Panc1 (cell line): ENCODE data around the gene PTP4A2. TPM values are rescaled to one million over a fixed set of nuclear protein-coding genes. Genes with fewer than 3 reads are reported as not detected.

Source experiments
- ATAC-seq: fragments of 200-7000 bp; cut with Tn5 transposase; 2 replicates; pipeline ENCODE4 v1.9.1; 2020; ENCODE audit warnings: mild to moderate bottlenecking, moderate library complexity
- BruUV-seq: library from RNA; stranded (reverse); fragments of 400-500 nt; replicated peaks from 2 replicates; lab custom pipeline; 2021; lab: Mats Ljungman, UMichigan
- CTCF ChIA-PET: fragments of 300-600 bp; sonication (Branson Sonifier 250); formaldehyde crosslinking; loops from one replicate; lab custom pipeline; 2022; ENCODE audit warnings: antibody characterized with exemption; lab: Charles Lee
- POLR2A ChIA-PET: fragments of 300-600 bp; sonication (Branson Sonifier 250); formaldehyde crosslinking; loops from one replicate; lab custom pipeline; 2022; ENCODE audit warnings: antibody characterized with exemption; lab: Charles Lee
- DNase-seq: peaks from one replicate; pipeline ENCODE4 v3.0.0-alpha.2; 2010; ENCODE audit warnings: low read depth, low spot score
- H3K27ac ChIP-seq: 2 replicates; pipeline ENCODE4 v1.5.1; 2011; ENCODE audit warnings: mild to moderate bottlenecking, low read length, inconsistent platforms
- H3K27me3 ChIP-seq: fragments of 200-500 bp; sonication (Bioruptor generic); 2 replicates; pipeline ENCODE4 v1.6.0; 2014; ENCODE audit warnings: low read length, inconsistent platforms; ENCODE audit not compliant: control insufficient read depth, insufficient read depth
- H3K36me3 ChIP-seq: fragments of 200-500 bp; sonication (Bioruptor generic); 2 replicates; pipeline ENCODE4 v1.5.1; 2014; ENCODE audit warnings: inconsistent platforms, mild to moderate bottlenecking, low read length, moderate library complexity; ENCODE audit not compliant: control insufficient read depth, insufficient read depth
- H3K4me1 ChIP-seq: 2 replicates; pipeline ENCODE4 v1.5.1; 2011; ENCODE audit warnings: inconsistent platforms, mild to moderate bottlenecking, low read length, moderate library complexity; ENCODE audit not compliant: control insufficient read depth, insufficient read depth
- H3K4me3 ChIP-seq, 2 experiments: 2 replicates each; pipeline ENCODE4 v1.5.1; 2011 to 2012; ENCODE audit warnings: low read depth in 2 of 2, low read length in 2 of 2, mild to moderate bottlenecking in 2 of 2, inconsistent platforms in 1 of 2, moderate library complexity in 1 of 2
- H3K9me3 ChIP-seq: fragments of 200-500 bp; sonication (Bioruptor generic); 2 replicates; pipeline ENCODE4 v1.5.1; 2014; ENCODE audit warnings: low read depth, mild to moderate bottlenecking, inconsistent platforms, low read length, moderate library complexity; ENCODE audit not compliant: control insufficient read depth, insufficient read depth
- POLR2AphosphoS5 ChIP-seq: IDR thresholded peaks from 2 replicates; pipeline ENCODE4 v1.6.1; 2012; ENCODE audit warnings: mild to moderate bottlenecking, low read depth, low read length, moderate library complexity
- REST ChIP-seq, 2 experiments: IDR thresholded peaks; 2 replicates each; pipeline ENCODE4 v1.6.1; 2011 to 2012; ENCODE audit warnings: low read depth in 2 of 2, control low read depth in 1 of 2, low read length in 1 of 2, mild to moderate bottlenecking in 1 of 2, moderate library complexity in 1 of 2; ENCODE audit not compliant: insufficient read depth in 1 of 2
- SIN3A ChIP-seq: IDR thresholded peaks from 2 replicates; pipeline ENCODE4 v1.6.1; 2012; ENCODE audit warnings: low read depth, mild to moderate bottlenecking, low read length, moderate library complexity, borderline replicate concordance; ENCODE audit not compliant: insufficient read depth
- TCF7L2 ChIP-seq: IDR thresholded peaks from 2 replicates; pipeline ENCODE4 v1.6.1; 2011; ENCODE audit warnings: mild to moderate bottlenecking, low read depth, low read length, inconsistent platforms
- in situ Hi-C: cut with HindIII; loops from 2 replicates; pipeline ENCODE4 v1.10.0; 2016; ENCODE audit warnings: low sequenced_read_pairs, low pct_unique_long_range_greater_than_20kb
- intact Hi-C: fragments of 100-400 bp; cut with micrococcal nuclease; formaldehyde crosslinking; loops from one replicate; pipeline ENCODE4 v1.10.0; 2022; ENCODE audit not compliant: unreplicated experiment
- total RNA-seq: library from RNA; stranded (reverse); gene quantifications from one replicate; pipeline ENCODE4 v1.2.1, GENCODE V29; 2021; ENCODE audit not compliant: unreplicated experiment
- TF ChIP-seq, protein P1 (sequence below): fragments of 450-650 bp; IDR thresholded peaks from 2 replicates; pipeline ENCODE4 v1.5.1; 2017; ENCODE audit warnings: mild to moderate bottlenecking

Gene PTP4A2
- total RNA-seq, 1 experiment from 2014 or later, result 559 TPM

- TF ChIP-seq, protein P1, sequence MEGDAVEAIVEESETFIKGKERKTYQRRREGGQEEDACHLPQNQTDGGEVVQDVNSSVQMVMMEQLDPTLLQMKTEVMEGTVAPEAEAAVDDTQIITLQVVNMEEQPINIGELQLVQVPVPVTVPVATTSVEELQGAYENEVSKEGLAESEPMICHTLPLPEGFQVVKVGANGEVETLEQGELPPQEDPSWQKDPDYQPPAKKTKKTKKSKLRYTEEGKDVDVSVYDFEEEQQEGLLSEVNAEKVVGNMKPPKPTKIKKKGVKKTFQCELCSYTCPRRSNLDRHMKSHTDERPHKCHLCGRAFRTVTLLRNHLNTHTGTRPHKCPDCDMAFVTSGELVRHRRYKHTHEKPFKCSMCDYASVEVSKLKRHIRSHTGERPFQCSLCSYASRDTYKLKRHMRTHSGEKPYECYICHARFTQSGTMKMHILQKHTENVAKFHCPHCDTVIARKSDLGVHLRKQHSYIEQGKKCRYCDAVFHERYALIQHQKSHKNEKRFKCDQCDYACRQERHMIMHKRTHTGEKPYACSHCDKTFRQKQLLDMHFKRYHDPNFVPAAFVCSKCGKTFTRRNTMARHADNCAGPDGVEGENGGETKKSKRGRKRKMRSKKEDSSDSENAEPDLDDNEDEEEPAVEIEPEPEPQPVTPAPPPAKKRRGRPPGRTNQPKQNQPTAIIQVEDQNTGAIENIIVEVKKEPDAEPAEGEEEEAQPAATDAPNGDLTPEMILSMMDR, result no peak
- no peak for TF ChIP-seq REST (IDR thresholded peaks at IDR 0.05; ENCODE audit: insufficient read depth in 1 of 2, low read depth in 2 of 2, low read length in 1 of 2)
- TF ChIP-seq TCF7L2, result no peak
- TF ChIP-seq POLR2AphosphoS5, result no peak
- no peak for TF ChIP-seq SIN3A
- ChIA-PET CTCF (no interaction called here), POLR2A (no interaction called here)
- DNase-seq (no peak), ATAC-seq (no peak)
- no TSS peak for BruUV-seq
- in situ Hi-C loops (no loop called here), intact Hi-C loops (no loop called here)
- Histone ChIP-seq H3K27ac (no peak overlapping the region), H3K4me1 (peaks cover 27% of the 10 kb centered on the region), H3K9me3 (no peaks in the 10 kb centered on the region), H3K4me3 (no peak overlapping the region), H3K36me3 (peaks cover 66% of the 10 kb centered on the region), H3K27me3 (no peaks in the 10 kb centered on the region)
Observed at GRCh38 chr1:31909691-31910090, 28.5 kb downstream of the PTP4A2 start.

DNA sequence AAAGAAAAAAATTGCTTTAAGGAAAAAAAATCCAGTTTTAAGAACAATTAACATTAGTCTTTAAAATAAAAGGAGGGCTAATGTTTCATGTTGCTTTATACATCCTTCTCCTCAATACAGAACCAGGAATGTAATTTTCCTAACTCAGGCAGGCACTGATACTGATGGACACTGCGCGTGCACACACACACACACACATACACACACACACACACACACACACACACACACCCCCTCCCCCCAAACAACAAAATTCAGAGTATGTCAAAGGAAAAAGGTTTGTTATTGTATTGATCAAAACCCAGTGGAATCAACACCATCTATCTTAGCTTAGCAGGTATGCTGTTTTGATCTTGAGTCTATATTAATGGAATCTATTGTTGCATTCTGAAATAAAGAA, 31.6 kb downstream of the PTP4A2 start:
- no TSS peak for BruUV-seq
- no peak for ATAC-seq
- no peak for DNase-seq
- TF ChIP-seq, protein P1, result no peak
- TF ChIP-seq REST (IDR thresholded peaks at IDR 0.05; ENCODE audit: insufficient read depth in 1 of 2, low read depth in 2 of 2, low read length in 1 of 2), result no peak
- TF ChIP-seq TCF7L2, result no peak
- TF ChIP-seq POLR2AphosphoS5, result no peak
- TF ChIP-seq SIN3A, result no peak
- peaks cover 42% of the 10 kb centered on the region for H3K36me3 ChIP-seq
- H3K9me3 ChIP-seq, result no peaks in the 10 kb centered on the region
- intact Hi-C loops (no loop called here), in situ Hi-C loops (no loop called here)
- H3K27me3 ChIP-seq, result no peaks in the 10 kb centered on the region
- ChIA-PET CTCF (no interaction called here), POLR2A (interaction anchor here (0.5 kb wide), 1 partner anchor 31 kb away, joined by 3 read pairs; no protein-coding TSS in a partner anchor)
- no peak overlapping the region for H3K27ac ChIP-seq
- peaks cover 7% of the 10 kb centered on the region for H3K4me1 ChIP-seq
- H3K4me3 ChIP-seq, result no peak overlapping the region
